HG02885 (cell line): ENCODE results near the gene KCNC1.

Experiments used
- ATAC-seq: cut with Tn5 transposase; IDR thresholded peaks from one replicate; pipeline ENCODE4 v1.9.1; 2021; ENCODE audit warnings: mild to moderate bottlenecking; ENCODE audit not compliant: unreplicated experiment, poor library complexity

The KCNC1 gene

GRCh38 chr11:17750013-17750800 is 15.6 kb downstream of the KCNC1 start:
- no peak for ATAC-seq

- no peak for ATAC-seq
Observed at GRCh38 chr11:17750801-17751165, 16.2 kb downstream of the KCNC1 start.

- no peak for ATAC-seq
Observed at GRCh38 chr11:17751558-17751957, 17.0 kb downstream of the KCNC1 start.

- ATAC-seq = no peak
Observed at GRCh38 chr11:17752144-17752543, 17.6 kb downstream of the KCNC1 start.

GRCh38 chr11:17753153-17753552 is 18.6 kb downstream of the KCNC1 start:
- no peak for ATAC-seq

- ATAC-seq = no peak
Observed at GRCh38 chr11:17753641-17754040, 19.1 kb downstream of the KCNC1 start.

- ATAC-seq = no peak
Observed at GRCh38 chr11:17755891-17756290, 21.3 kb downstream of the KCNC1 start.

GRCh38 chr11:17760102-17761029 is 25.8 kb downstream of the KCNC1 start:
- peak; percentile 74 for ATAC-seq

GRCh38 chr11:17762309-17762974 is 27.9 kb downstream of the KCNC1 start:
- peak; percentile 65 for ATAC-seq

- ATAC-seq = no peak
Observed at GRCh38 chr11:17763244-17763643, 28.7 kb downstream of the KCNC1 start.

GRCh38 chr11:17763703-17764102 is 29.1 kb downstream of the KCNC1 start:
- no peak for ATAC-seq

- ATAC-seq = no peak
Observed at GRCh38 chr11:17764446-17765218, 30.1 kb downstream of the KCNC1 start.

- ATAC-seq = no peak
Observed at GRCh38 chr11:17765356-17766072, 30.9 kb downstream of the KCNC1 start.

GRCh38 chr11:17766073-17766359 is 31.4 kb downstream of the KCNC1 start:
- ATAC-seq = no peak

GRCh38 chr11:17766590-17766989 is 32.0 kb downstream of the KCNC1 start:
- no peak for ATAC-seq

- ATAC-seq = no peak
Observed at GRCh38 chr11:17767301-17767885, 32.8 kb downstream of the KCNC1 start.

GRCh38 chr11:17767914-17768313 is 33.3 kb downstream of the KCNC1 start:
- ATAC-seq = no peak

- no peak for ATAC-seq
Observed at GRCh38 chr11:17768547-17768946, 34.0 kb downstream of the KCNC1 start.

GRCh38 chr11:17769218-17769617 is 34.6 kb downstream of the KCNC1 start:
- no peak for ATAC-seq
